ENCODE data around the gene ZCCHC12. TPM values are rescaled to one million over a fixed set of nuclear protein-coding genes. Genes with fewer than 3 reads are reported as not detected.
"Not testable (repeated sequence)": the region's sequence is repeated elsewhere in the genome, so short reads cannot be mapped to it uniquely, and the experiment has no call there.

Gene ZCCHC12
- total RNA-seq, 6 experiments from 2014 or later = not detected

GRCh38 chrX:118802857-118803256 is 20.8 kb upstream of the ZCCHC12 start:
- Mint-ChIP-seq H3K27ac (no peak overlapping the region), H3K4me3 (no peak overlapping the region), H3K4me1 (ENCODE audit: low read depth) (peaks cover 32% of the 10 kb centered on the region), H3K36me3 (ENCODE audit: low read depth) (no peaks in the 10 kb centered on the region; the same call in 1 of the 2 replicates), H3K9me3 (no peaks in the 10 kb centered on the region), H3K27me3 (ENCODE audit: insufficient read depth) (peaks cover 2% of the 10 kb centered on the region)
- no peak for TF ChIP-seq CTCF (IDR thresholded peaks at IDR 0.05)
- DNase-seq = no peak

GRCh38 chrX:118807151-118808017 is 16.2 kb upstream of the ZCCHC12 start:
- peak; percentile 17 for DNase-seq
- Mint-ChIP-seq H3K36me3 (ENCODE audit: low read depth) (no peaks in the 10 kb centered on the region; the same call in 1 of the 2 replicates), H3K9me3 (no peaks in the 10 kb centered on the region), H3K27ac (no peak overlapping the region), H3K27me3 (ENCODE audit: insufficient read depth) (peaks cover 2% of the 10 kb centered on the region), H3K4me3 (no peak overlapping the region), H3K4me1 (ENCODE audit: low read depth) (peaks cover 32% of the 10 kb centered on the region)
- TF ChIP-seq CTCF (IDR thresholded peaks at IDR 0.05) = peak; percentile 76

- H3K4me3 Mint-ChIP-seq; H3K4me1 Mint-ChIP-seq (ENCODE audit: low read depth); H3K9me3 Mint-ChIP-seq; H3K27ac Mint-ChIP-seq; H3K36me3 Mint-ChIP-seq (ENCODE audit: low read depth); DNase-seq; H3K27me3 Mint-ChIP-seq (ENCODE audit: insufficient read depth): not testable (repeated sequence)
Measured at GRCh38 chrX:118817257-118817656, 6.4 kb upstream of the ZCCHC12 start.

- Mint-ChIP-seq H3K27me3 (ENCODE audit: insufficient read depth) (peaks cover 19% of the 10 kb centered on the region), H3K4me1 (ENCODE audit: low read depth) (peaks cover 11% of the 10 kb centered on the region), H3K4me3 (peak overlapping the region; percentile 75; the same call in 1 of the 2 replicates), H3K9me3 (peaks cover 5% of the 10 kb centered on the region; the same call in 1 of the 2 replicates), H3K36me3 (ENCODE audit: low read depth) (no peaks in the 10 kb centered on the region), H3K27ac (no peak overlapping the region)
- no peak for TF ChIP-seq CTCF (IDR thresholded peaks at IDR 0.05)
- DNase-seq = no peak
Measured at GRCh38 chrX:118824173-118824730, 628 bp downstream of the ZCCHC12 start.

- Mint-ChIP-seq H3K36me3 (ENCODE audit: low read depth) (no peaks in the 10 kb centered on the region), H3K9me3 (peaks cover 5% of the 10 kb centered on the region; the same call in 1 of the 2 replicates), H3K4me1 (ENCODE audit: low read depth) (peaks cover 11% of the 10 kb centered on the region), H3K4me3 (no peak overlapping the region), H3K27ac (no peak overlapping the region), H3K27me3 (ENCODE audit: insufficient read depth) (peaks cover 21% of the 10 kb centered on the region)
- TF ChIP-seq CTCF (IDR thresholded peaks at IDR 0.05) = no peak
- no peak for DNase-seq
Measured at GRCh38 chrX:118825227-118825626, 1.6 kb downstream of the ZCCHC12 start.

Data from HFFc6 (cell line).